WTC11 (cell line): Measurements from ENCODE around the gene SOX15.
"Not testable (repeated sequence)": the region's sequence is repeated elsewhere in the genome, so short reads cannot be mapped to it uniquely, and the experiment has no call there.

Experiments used
- GABPB1 ChIP-seq: sonication (generic); formaldehyde crosslinking; IDR thresholded peaks from 2 replicates; pipeline ENCODE4 v1.8.1; 2023; ENCODE audit warnings: mild to moderate bottlenecking, missing genetic modification reagents
- KAT7 ChIP-seq: sonication (generic); formaldehyde crosslinking; IDR thresholded peaks from 2 replicates; pipeline ENCODE4 v1.8.1; 2023; ENCODE audit warnings: missing genetic modification reagents, mild to moderate bottlenecking, borderline replicate concordance
- NFYB ChIP-seq: sonication (generic); formaldehyde crosslinking; conservative IDR thresholded peaks from 2 replicates; pipeline ENCODE4 v1.8.0; 2022; ENCODE audit warnings: low read depth, missing genetic modification reagents
- NR2C2 ChIP-seq: sonication (generic); formaldehyde crosslinking; IDR thresholded peaks from 2 replicates; pipeline ENCODE4 v1.8.0; 2022; ENCODE audit warnings: mild to moderate bottlenecking, missing genetic modification reagents
- SMAD3 ChIP-seq: sonication (generic); formaldehyde crosslinking; IDR thresholded peaks from 2 replicates; pipeline ENCODE4 v1.8.0; 2022; ENCODE audit warnings: missing genetic modification reagents, mild to moderate bottlenecking, borderline replicate concordance
- TF ChIP-seq, protein P1 (sequence below): fragments of 200-600 bp; IDR thresholded peaks from 2 replicates; pipeline ENCODE4 v1.8.0; 2022; ENCODE audit warnings: antibody characterized with exemption
- TF ChIP-seq, protein P2 (sequence below): sonication (generic); formaldehyde crosslinking; IDR thresholded peaks from 2 replicates; pipeline ENCODE4 v1.8.1; 2022; ENCODE audit warnings: missing genetic modification reagents, borderline replicate concordance
- TF ChIP-seq, protein P3 (sequence below): sonication (generic); formaldehyde crosslinking; IDR thresholded peaks from 2 replicates; pipeline ENCODE4 v1.8.0; 2023; ENCODE audit warnings: missing genetic modification reagents, mild to moderate bottlenecking, borderline replicate concordance
- TF ChIP-seq, protein P4 (sequence below): sonication (generic); formaldehyde crosslinking; IDR thresholded peaks from 2 replicates; pipeline ENCODE4 v1.8.0; 2023; ENCODE audit warnings: missing genetic modification reagents
- TF ChIP-seq, protein P5 (sequence below): sonication (generic); formaldehyde crosslinking; IDR thresholded peaks from 2 replicates; pipeline ENCODE4 v1.8.0; 2022; ENCODE audit warnings: mild to moderate bottlenecking, missing genetic modification reagents
- TF ChIP-seq, protein P6 (sequence below): sonication (generic); formaldehyde crosslinking; conservative IDR thresholded peaks from 2 replicates; pipeline ENCODE4 v1.8.1; 2023; ENCODE audit warnings: mild to moderate bottlenecking, low read depth, missing genetic modification reagents, moderate library complexity

DNA sequence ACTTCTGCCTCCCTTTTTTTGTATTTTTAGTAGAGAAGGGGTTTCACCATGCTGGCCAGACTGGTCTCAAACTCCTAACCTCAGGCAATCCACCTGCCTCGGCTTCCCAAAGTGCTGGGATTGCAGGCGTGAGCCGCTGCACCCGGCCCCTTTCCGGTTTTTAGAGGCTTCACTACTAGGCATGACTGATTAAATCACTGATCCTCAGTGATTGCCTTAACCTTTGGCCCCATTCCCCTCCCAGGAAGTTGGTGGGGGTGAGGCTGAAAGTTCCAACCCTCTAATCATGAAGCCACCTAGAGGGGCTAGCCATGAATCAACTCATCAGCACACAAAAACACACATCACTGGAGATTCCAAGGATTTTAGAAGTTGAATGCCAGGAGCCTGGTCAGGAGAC is 7.7 kb upstream of the SOX15 start:
- TF ChIP-seq, protein P1, sequence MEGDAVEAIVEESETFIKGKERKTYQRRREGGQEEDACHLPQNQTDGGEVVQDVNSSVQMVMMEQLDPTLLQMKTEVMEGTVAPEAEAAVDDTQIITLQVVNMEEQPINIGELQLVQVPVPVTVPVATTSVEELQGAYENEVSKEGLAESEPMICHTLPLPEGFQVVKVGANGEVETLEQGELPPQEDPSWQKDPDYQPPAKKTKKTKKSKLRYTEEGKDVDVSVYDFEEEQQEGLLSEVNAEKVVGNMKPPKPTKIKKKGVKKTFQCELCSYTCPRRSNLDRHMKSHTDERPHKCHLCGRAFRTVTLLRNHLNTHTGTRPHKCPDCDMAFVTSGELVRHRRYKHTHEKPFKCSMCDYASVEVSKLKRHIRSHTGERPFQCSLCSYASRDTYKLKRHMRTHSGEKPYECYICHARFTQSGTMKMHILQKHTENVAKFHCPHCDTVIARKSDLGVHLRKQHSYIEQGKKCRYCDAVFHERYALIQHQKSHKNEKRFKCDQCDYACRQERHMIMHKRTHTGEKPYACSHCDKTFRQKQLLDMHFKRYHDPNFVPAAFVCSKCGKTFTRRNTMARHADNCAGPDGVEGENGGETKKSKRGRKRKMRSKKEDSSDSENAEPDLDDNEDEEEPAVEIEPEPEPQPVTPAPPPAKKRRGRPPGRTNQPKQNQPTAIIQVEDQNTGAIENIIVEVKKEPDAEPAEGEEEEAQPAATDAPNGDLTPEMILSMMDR: not testable (repeated sequence)
- TF ChIP-seq, protein P2, sequence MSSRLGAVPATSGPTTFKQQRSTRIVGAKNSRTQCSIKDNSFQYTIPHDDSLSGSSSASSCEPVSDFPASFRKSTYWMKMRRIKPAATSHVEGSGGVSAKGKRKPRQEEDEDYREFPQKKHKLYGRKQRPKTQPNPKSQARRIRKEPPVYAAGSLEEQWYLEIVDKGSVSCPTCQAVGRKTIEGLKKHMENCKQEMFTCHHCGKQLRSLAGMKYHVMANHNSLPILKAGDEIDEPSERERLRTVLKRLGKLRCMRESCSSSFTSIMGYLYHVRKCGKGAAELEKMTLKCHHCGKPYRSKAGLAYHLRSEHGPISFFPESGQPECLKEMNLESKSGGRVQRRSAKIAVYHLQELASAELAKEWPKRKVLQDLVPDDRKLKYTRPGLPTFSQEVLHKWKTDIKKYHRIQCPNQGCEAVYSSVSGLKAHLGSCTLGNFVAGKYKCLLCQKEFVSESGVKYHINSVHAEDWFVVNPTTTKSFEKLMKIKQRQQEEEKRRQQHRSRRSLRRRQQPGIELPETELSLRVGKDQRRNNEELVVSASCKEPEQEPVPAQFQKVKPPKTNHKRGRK: not testable (repeated sequence)
- not testable (repeated sequence) for TF ChIP-seq SMAD3 (CRISPR knock-in tag); NFYB; NR2C2 (CRISPR knock-in tag); GABPB1; KAT7 (CRISPR knock-in tag)
- TF ChIP-seq, protein P3, sequence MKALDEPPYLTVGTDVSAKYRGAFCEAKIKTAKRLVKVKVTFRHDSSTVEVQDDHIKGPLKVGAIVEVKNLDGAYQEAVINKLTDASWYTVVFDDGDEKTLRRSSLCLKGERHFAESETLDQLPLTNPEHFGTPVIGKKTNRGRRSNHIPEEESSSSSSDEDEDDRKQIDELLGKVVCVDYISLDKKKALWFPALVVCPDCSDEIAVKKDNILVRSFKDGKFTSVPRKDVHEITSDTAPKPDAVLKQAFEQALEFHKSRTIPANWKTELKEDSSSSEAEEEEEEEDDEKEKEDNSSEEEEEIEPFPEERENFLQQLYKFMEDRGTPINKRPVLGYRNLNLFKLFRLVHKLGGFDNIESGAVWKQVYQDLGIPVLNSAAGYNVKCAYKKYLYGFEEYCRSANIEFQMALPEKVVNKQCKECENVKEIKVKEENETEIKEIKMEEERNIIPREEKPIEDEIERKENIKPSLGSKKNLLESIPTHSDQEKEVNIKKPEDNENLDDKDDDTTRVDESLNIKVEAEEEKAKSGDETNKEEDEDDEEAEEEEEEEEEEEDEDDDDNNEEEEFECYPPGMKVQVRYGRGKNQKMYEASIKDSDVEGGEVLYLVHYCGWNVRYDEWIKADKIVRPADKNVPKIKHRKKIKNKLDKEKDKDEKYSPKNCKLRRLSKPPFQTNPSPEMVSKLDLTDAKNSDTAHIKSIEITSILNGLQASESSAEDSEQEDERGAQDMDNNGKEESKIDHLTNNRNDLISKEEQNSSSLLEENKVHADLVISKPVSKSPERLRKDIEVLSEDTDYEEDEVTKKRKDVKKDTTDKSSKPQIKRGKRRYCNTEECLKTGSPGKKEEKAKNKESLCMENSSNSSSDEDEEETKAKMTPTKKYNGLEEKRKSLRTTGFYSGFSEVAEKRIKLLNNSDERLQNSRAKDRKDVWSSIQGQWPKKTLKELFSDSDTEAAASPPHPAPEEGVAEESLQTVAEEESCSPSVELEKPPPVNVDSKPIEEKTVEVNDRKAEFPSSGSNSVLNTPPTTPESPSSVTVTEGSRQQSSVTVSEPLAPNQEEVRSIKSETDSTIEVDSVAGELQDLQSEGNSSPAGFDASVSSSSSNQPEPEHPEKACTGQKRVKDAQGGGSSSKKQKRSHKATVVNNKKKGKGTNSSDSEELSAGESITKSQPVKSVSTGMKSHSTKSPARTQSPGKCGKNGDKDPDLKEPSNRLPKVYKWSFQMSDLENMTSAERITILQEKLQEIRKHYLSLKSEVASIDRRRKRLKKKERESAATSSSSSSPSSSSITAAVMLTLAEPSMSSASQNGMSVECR (CRISPR knock-in tag): not testable (repeated sequence)
- TF ChIP-seq, protein P4, sequence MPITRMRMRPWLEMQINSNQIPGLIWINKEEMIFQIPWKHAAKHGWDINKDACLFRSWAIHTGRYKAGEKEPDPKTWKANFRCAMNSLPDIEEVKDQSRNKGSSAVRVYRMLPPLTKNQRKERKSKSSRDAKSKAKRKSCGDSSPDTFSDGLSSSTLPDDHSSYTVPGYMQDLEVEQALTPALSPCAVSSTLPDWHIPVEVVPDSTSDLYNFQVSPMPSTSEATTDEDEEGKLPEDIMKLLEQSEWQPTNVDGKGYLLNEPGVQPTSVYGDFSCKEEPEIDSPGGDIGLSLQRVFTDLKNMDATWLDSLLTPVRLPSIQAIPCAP (CRISPR knock-in tag): not testable (repeated sequence)
- TF ChIP-seq, protein P5, sequence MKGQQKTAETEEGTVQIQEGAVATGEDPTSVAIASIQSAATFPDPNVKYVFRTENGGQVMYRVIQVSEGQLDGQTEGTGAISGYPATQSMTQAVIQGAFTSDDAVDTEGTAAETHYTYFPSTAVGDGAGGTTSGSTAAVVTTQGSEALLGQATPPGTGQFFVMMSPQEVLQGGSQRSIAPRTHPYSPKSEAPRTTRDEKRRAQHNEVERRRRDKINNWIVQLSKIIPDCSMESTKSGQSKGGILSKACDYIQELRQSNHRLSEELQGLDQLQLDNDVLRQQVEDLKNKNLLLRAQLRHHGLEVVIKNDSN (CRISPR knock-in tag): not testable (repeated sequence)
- TF ChIP-seq, protein P6, sequence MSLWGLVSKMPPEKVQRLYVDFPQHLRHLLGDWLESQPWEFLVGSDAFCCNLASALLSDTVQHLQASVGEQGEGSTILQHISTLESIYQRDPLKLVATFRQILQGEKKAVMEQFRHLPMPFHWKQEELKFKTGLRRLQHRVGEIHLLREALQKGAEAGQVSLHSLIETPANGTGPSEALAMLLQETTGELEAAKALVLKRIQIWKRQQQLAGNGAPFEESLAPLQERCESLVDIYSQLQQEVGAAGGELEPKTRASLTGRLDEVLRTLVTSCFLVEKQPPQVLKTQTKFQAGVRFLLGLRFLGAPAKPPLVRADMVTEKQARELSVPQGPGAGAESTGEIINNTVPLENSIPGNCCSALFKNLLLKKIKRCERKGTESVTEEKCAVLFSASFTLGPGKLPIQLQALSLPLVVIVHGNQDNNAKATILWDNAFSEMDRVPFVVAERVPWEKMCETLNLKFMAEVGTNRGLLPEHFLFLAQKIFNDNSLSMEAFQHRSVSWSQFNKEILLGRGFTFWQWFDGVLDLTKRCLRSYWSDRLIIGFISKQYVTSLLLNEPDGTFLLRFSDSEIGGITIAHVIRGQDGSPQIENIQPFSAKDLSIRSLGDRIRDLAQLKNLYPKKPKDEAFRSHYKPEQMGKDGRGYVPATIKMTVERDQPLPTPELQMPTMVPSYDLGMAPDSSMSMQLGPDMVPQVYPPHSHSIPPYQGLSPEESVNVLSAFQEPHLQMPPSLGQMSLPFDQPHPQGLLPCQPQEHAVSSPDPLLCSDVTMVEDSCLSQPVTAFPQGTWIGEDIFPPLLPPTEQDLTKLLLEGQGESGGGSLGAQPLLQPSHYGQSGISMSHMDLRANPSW (CRISPR knock-in tag): not testable (repeated sequence)
